NOMO-1 (cell line): ENCODE data around the gene NEDD4L.
A peak's percentile ranks its signal among the peaks of the same experiment; 100 is the strongest.
"Not testable (repeated sequence)": the region's sequence is repeated elsewhere in the genome, so short reads cannot be mapped to it uniquely, and the experiment has no call there.

ENCODE experiments used
- DNase-seq, 2 experiments: peaks; one replicate each; lab custom pipeline; 2025; ENCODE audit not compliant: unreplicated experiment in 2 of 2; lab: John Stamatoyannopoulos, UW

The NEDD4L gene

GRCh38 chr18:58050963-58051362, 6.9 kb downstream of the NEDD4L start:
- DNase-seq: not testable (repeated sequence)

DNA sequence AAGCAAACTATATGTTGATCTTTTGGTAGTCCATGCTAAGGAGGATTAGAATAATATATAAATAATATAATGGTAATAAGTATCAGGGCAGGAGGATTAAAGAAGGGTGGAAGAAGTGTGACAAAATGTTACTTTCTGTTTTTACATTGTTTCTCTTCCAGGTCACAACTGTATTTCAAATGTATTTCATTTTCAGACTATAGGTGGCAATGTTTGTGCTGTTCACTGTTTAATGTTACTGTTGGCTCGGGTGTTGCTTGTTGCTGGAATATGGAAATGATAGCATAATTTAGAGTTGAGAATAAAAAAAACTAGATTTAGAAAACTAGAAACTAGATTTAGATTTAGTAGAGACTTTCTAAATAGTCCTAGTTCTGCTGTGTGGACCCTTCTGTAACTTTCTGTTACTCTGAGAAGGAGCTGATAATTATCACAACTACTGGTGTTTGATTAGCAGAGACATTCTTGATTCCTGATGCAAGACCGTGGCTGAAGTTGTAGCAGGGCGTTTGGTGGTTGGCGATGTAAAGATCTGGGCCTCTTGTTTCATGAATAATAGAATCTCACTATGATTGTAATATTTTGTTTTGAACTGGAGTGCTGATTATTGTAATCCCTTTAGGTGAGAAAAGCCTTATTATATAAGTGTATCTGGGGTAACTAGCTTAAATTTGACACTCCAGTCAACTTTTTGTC, 7.9 kb downstream of the NEDD4L start:
- DNase-seq: peak in 1 of 2 experiments; percentile 2

GRCh38 chr18:58052960-58053359, 8.9 kb downstream of the NEDD4L start:
- DNase-seq: no peak

- no peak for DNase-seq
Measured at GRCh38 chr18:58054041-58054781, 10.2 kb downstream of the NEDD4L start.

- DNase-seq: no peak
Measured at GRCh38 chr18:58055890-58056558, 12.0 kb downstream of the NEDD4L start.

DNA sequence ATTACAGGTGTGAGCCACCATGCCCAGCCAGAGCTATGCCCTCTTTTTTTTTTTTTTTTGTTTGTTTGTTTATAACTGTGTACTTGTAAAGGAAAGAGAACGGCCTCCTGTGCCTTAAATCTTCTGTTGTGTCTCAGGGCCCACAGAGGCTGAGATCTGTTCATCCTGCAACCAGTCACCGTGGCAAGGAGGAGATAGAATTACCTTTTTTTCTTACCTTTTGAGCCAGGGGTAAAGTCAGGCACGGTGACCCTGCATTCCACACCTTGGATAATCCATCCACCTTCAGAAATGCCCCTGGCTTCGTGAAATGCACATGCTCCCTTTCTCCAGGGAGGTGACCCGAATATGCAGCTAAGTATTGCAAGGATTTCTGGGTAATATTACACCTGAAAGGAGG, 12.8 kb downstream of the NEDD4L start:
- DNase-seq: no peak

- no peak for DNase-seq
Measured at GRCh38 chr18:58057291-58057965, 13.4 kb downstream of the NEDD4L start.

GRCh38 chr18:58058720-58059119, 14.7 kb downstream of the NEDD4L start:
- DNase-seq: no peak

DNA sequence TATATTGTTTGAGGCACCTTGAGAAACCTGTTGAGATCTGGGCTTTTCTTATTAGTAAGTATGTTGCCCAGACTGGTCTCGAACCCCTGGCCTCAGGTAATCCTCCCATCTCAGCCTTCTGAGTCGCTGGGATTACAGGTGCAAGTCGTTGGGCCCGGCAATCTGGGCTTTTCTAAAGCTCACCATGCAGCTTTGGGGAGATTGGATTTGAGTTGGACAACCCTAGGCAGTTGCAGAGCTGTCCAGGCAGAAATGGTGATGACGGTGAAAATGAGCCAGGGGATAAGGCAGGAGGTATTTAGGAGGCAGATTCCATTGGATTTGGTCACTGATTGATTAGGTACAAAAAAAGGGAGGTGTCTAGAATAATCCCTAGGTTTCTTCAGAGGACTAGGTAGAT, 16.2 kb downstream of the NEDD4L start:
- DNase-seq: no peak

- no peak for DNase-seq
Measured at GRCh38 chr18:58061349-58061748, 17.3 kb downstream of the NEDD4L start.

GRCh38 chr18:58064406-58064998, 20.5 kb downstream of the NEDD4L start:
- DNase-seq: no peak

DNA sequence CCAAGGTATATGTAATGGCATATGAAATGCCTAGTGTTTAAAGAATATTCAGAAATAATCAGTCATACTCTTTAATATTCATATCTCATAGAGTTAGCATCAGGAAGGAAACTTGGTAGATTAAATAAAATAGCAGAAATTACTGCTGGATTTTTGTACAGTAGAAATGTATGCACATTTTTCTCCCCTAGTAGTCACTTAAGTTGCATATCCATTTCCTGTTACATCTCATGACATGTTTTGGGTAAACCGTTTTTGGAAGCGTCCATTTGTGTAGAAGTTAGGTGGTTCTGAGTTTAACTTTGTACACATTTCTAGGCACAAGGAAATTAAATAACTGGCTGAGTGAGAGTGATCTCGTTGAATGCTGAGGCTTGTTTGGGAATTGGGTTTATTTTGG, 21.9 kb downstream of the NEDD4L start:
- no peak for DNase-seq

- no peak for DNase-seq
Measured at GRCh38 chr18:58067601-58068000, 23.6 kb downstream of the NEDD4L start.

DNA sequence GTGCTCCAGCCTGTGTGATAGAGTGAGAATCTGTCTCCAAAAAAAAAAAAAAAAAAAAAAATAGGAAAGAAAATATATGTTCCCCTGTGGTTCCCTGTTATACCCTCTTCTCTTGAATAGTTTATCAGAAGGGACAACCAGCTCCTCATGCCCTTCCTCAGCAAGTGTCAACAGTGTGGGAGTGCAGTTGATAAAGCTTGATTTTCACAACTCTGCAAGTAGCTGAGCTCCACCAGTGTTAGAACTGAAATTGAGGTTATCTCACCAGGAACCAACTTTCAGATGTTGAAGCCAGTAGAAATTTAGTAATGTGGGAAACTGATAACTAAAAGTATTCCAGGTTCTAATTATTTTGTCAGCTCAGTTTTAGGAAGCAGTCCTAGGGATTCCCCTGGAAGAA, 25.1 kb downstream of the NEDD4L start:
- no peak for DNase-seq

DNA sequence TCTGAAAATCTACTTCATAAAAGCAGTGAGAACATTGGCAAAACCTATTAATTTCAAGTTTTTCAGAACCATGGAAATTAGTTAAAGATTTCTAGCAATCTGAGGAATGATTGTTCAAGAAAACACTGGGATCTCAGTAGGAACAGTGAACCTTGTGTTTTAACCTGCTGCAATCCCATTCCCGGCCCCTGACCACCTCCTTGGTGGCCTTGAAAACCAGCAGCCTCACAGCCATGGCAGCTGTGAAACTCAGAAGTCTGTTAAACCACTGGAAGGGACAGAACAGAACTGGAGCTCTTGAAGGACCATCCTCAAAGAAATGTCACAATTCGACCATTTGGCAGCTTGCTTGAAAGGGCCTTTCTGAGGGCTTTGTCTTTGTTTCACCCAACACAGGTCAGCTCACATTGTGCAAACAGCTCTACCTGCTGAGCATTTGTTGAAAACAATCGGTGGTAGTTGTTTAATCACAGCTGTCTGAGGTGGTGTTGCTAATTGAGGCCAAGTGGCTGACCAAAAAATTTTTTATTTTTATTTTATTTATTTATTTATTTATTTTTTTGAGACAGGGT, 25.8 kb downstream of the NEDD4L start:
- no peak for DNase-seq

DNA sequence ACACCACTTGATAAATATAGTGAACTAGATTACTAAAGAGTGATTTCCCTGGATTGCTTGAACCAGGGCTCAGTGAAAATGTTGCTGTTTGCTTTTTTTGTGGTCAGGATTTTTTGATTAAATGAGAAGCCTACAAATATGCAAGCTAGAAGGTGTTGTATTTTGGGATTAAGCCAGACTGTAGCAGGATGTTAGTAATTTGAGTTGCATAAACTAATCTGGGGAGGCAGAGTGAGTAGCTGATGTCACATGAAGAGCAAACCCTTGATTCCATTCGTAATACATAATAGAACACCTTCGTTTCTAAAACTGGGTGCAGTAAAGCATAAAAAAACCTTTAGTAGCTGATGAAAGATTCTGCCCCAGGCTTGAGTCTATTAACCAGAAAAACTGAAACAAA, 32.0 kb downstream of the NEDD4L start:
- DNase-seq: no peak

DNA sequence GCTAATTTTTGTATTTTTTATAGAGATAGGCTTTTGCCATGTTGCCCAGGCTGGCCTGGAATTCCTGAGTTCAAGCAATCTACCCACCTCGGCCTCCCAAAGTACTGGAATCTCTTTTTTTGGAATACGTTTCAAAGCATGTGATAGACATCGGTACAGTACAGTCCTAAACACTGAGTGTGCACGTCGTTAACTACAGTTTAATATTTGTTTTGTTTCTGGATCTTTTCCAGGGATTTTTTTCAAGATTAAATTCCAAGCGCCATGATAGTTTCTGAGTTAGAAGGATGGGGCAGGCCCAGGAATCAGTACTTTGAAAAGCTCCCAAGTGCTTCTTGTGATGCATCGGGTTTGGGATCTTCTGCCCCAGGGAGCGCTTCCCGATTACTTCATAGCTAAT, 33.3 kb downstream of the NEDD4L start:
- DNase-seq: no peak

DNA sequence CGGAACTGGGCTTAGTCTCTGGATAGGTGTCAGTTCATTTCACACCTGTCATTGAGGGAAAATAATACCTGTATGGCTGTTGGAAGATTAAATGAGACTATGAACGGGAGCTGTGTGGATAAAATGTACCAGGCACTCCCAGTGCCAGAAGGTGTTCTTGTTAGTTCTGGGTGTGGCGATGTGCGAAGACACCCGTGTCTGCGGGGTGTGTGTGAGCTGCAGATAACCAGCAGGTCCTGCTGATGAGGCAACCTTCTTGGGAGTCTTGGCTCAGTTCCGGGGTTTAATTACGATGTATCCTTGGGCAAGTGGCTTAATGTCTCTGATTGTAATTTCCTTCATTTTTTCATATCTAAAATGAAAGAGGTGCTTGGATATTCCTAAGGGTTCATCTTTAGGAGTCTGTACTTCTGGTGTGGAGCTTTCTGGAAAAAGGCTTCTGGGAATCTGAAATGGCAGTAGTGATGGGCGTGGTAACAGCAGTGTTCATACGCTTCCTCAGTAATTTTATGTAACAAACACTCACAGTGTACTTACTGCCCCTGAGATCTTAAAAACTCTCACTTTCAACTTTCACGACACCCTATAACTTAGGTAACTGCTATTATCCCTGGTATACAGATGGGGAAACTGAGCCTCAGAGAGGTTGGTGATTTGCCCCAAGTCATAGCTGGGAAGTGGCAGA, 35.0 kb downstream of the NEDD4L start:
- no peak for DNase-seq

DNA sequence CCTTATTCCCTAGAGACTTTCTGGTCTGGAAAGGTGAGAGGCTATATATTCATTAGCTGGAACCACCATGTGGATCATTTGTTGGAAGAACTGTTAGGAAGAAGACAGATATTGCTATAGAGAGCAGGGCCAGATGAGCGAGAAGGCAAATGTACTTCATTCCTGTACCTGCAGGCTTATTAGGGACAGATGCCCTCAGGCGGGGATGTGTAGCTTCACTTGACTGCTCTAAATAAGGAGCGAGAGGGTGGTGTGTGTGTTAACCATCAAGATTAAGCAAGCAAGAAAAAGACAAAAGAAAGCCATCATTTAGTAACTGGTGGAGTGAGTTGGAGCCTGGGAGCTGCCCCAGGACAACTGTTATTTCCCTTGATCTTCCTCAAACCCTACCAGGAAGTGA, 36.4 kb downstream of the NEDD4L start:
- no peak for DNase-seq
